GM06990 (cell line): Measurements from ENCODE around the gene ZNF638.

Source experiments
- DNase-seq: peaks from one replicate; pipeline ENCODE4 v3.0.0-alpha.2; 2011; ENCODE audit not compliant: insufficient read length; ENCODE audit errors: extremely low read depth
- H3K27me3 ChIP-seq: replicated peaks from 2 replicates; pipeline ENCODE4 v1.6.0; 2011; ENCODE audit warnings: low read length; ENCODE audit not compliant: control insufficient read depth, insufficient read depth
- H3K36me3 ChIP-seq: 2 replicates; pipeline ENCODE4 v1.5.1; 2011; ENCODE audit warnings: low read length; ENCODE audit not compliant: control insufficient read depth, insufficient read depth
- H3K4me3 ChIP-seq: replicated peaks from 2 replicates; pipeline ENCODE4 v1.5.1; 2011; ENCODE audit warnings: low read depth, mild to moderate bottlenecking, control low read depth, low read length
- CTCF ChIP-seq: IDR thresholded peaks from 2 replicates; pipeline ENCODE4 v1.5.1; 2011; ENCODE audit warnings: low read length, control low read depth, mild to moderate bottlenecking, inconsistent platforms; ENCODE audit not compliant: insufficient read depth, poor library complexity, severe bottlenecking

ZNF638 gene

DNA sequence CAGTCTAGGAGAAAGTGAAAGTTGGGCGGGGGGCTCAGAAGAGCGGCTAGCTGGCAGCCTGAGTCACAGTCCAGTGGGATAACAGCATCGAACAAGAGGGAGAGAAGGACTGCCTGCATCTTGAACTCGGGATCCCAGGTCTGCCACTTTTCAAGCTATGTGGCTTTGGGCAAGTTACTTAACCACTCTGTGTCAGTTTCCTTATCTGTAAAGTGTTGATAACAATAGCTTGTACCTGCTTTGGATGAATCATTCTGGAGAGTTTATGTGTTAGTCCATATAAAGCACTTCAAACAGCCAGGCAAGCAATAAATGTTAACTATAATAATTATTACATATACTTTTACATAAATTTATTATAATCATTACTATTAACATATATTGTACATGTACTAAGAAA, 126.3 kb downstream of the ZNF638 start:
- TF ChIP-seq CTCF, result no peak
- Histone ChIP-seq H3K36me3 (no peaks in the 10 kb centered on the region), H3K27me3 (no peaks in the 10 kb centered on the region; the same call in 1 of the 2 replicates), H3K4me3 (no peak overlapping the region)
- no peak for DNase-seq

DNA sequence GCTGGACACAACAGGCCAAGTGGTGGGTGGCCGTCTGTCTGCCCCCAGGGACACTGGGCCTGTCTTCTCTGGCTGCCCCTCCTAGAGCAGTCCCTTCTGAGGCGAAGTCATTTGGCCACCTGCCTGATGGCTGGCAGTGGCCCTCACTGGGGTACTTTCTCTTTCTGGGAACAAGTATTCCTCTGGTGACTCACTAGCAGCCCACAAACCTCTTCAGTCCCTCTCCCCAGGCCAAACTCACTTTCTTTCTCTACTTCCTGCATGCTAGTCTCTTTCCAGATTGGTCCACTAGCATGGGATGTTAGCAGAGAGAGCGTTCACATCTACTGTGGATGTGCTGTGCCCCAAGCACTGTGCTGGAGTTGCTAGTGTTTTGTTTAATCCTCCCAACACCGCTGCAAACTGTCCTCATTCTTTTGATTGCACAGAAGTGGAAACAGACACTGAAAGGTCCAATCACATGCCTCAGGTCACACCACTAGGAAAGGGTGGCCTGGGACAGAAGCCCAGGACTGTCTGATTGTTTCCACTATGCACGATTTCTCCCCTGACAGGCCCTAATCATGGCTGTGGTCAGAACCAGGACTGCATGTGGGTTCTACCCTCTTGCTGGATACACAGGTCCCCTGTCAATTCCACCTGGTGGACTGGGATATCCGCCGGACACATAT, 127.0 kb downstream of the ZNF638 start:
- no peak for TF ChIP-seq CTCF
- Histone ChIP-seq H3K27me3 (no peaks in the 10 kb centered on the region; the same call in 1 of the 2 replicates), H3K36me3 (no peaks in the 10 kb centered on the region), H3K4me3 (no peak overlapping the region)
- no peak for DNase-seq

- TF ChIP-seq CTCF, result no peak
- no peak for DNase-seq
- H3K4me3 ChIP-seq, result no peak overlapping the region
- H3K36me3 ChIP-seq, result no peaks in the 10 kb centered on the region
- H3K27me3 ChIP-seq, result no peaks in the 10 kb centered on the region
Observed at GRCh38 chr2:71459084-71459431, 127.5 kb downstream of the ZNF638 start.

GRCh38 chr2:71460056-71460455, 128.5 kb downstream of the ZNF638 start:
- Histone ChIP-seq H3K4me3 (no peak overlapping the region), H3K27me3 (no peaks in the 10 kb centered on the region), H3K36me3 (no peaks in the 10 kb centered on the region)
- no peak for DNase-seq
- TF ChIP-seq CTCF, result no peak

DNA sequence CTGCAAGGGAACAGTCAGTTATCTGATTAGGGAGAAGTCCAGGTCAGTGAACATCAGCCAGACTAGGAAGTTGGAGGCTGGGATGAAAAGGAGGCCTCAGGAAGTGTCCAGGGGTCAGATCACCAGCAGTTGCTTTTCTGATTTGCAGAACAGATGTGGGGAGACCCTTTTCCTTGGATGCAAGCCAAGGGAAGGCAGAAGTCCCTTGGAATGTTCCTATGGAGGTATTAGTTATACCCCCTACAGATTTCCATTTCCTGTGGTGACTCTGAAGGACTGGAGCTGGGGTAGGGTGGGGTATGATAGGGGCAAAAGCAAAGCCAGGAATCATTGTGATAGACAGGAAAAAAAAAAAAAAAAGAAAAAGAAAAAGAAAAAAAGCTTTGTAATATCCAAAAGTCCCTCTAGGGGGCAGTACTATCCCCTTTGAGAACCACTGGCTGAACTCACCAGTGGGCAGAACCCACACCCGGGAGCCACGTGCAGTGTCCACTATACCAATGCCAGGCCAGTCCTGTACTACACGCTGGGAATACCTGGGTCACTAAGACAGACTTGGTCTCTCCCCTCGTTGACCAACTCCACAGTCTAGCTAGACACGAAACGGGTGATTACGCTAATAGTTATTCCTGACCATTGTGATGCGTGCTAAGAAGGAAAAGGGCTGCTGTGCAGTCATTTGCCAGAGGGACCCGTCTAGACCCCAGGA, 129.2 kb downstream of the ZNF638 start:
- no peak for DNase-seq
- no peaks in the 10 kb centered on the region for H3K36me3 ChIP-seq
- TF ChIP-seq CTCF, result peak; percentile 52

More for the DNA sequence above, 129.2 kb downstream of the ZNF638 start:
- Histone ChIP-seq H3K27me3 (peaks cover 1% of the 10 kb centered on the region; the same call in 1 of the 2 replicates), H3K4me3 (no peak overlapping the region)
